ENCODE data around the gene MAPK4.
"Not testable (repeated sequence)": the region's sequence is repeated elsewhere in the genome, so short reads cannot be mapped to it uniquely, and the experiment has no call there.

Gene MAPK4

DNA sequence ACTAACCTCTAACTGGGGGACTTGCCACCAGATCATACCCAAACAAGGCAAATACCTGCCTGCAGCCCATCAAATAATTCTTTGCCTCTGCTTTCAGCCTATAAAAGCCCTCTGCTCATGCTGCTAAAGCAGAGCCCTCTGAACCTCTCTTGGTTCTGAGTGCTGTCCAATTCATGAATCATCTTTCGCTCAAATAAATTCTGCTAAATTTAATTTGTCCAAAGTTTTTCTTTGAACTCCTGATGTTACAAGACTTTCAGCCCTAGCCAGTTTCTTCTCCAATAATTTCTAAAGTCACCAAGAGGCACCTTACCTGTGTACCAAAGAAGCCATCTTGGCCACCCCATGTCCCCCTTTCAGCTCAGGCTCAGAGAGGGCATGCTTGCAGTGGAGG, 188.0 kb downstream of the MAPK4 start:
- DNase-seq (ENCODE audit: insufficient read length, low spot score) (no peak), FAIRE-seq (no peak)

DNA sequence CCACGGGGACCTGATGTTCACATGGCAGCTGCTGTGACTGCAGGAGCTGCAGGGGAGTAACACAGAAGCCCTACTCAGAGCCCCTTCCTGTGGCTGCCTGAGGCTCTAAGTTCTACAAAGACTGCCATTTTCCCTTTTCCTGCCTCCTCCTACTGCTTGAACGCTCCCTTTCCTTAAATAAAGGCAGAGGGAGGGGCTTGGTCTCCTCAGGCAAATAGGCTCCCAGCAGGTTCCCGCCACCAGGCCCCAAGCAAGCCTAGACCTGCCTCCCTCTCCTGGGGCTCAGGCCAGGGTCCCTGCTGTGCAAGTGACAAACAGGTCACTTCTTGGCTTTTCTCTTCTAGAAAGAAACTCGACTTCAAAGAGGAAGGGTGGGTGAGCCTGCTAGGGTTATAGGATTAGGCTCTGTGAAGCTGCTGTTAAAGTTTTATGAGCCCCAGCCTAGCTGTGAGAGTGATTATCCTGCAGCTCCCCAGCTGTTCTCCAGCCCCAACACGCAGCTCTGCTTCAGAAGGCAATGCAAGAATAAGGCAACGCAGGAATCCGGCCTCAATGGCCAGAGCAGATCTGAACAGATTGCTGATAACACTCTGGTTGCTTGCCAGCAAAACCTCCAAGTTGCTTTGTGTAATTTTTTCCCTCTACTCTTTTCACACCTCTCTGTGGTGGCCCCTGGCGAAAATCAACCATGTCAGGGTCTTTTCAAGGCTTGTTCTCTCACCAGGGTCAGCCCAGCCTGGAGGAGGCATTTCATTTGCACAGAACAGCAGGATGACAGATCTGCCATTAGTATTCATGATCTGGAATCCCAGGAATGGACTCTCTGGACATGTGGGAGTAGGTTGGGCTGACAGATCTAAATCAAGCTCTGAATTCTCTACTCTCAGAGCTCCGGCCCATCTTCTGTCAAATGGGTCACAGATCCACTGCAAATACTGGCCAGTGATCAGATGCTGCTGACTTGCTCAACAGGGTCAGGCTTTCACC, 188.6 kb downstream of the MAPK4 start:
- DNase-seq (ENCODE audit: insufficient read length, low spot score): no peak

DNA sequence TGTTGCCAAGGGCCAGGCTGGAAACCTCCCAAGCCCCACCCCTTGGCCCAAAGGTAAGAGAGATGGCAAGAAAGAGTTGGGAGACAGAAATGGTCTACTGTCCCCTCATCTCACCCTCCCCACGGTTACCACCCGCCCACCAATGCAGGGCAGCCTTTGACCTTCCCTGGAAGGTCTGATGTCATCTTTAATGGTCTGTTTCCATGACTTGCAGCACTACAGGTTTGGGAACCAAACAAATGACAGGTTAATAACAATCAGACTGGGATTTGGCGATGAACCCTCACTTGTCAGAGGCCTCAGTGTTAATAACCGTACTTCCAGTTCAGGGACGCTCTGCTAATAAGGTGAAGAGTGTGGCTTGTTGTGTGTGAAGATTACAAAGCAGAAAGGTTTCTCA, 189.5 kb downstream of the MAPK4 start:
- no peak for FAIRE-seq

More for the DNA sequence above, 188.6 kb downstream of the MAPK4 start:
- FAIRE-seq: no peak

DNA sequence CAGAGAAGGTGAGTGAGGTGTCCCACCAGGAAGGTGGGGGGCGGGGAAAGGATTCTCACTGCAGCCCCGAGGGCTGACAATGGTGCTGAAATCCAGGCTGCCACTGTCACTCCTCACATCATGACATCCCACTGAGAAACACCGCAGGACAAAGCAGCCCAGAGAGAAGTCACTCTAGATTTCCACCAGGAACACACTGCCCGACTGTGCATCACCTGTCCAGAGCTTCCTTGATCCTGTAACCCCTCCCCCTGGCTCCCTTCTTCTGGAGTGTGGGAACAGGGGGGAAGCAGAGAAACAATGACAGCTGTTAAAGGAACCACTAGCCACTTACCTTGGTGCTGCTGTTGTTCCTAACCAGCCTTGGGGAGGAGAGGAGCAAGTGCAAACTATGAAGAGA, 190.1 kb downstream of the MAPK4 start:
- no peak for DNase-seq (ENCODE audit: insufficient read length, low spot score)
- no peak for FAIRE-seq

More for the DNA sequence above, 189.5 kb downstream of the MAPK4 start:
- no peak for DNase-seq (ENCODE audit: insufficient read length, low spot score)

DNA sequence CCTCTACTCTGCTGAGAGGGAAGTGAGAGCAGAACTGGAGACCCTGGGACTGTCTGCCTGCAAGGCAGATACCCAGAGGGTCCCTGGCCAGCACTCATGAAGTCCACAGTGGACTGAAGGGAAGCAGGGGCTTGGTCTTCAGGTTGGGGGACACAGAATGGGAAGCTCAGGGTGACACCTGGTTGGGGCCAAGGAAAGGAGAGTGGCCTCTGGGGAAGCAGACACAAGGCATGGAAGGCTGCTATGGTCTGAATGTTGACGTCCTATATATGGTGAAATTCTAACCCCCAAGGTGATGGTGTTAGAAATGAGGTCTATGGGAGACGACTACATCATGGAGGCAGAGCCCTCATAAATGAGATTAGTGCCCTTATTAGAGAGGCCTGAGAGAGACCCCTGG, 190.7 kb downstream of the MAPK4 start:
- no peak for DNase-seq (ENCODE audit: insufficient read length, low spot score)
- FAIRE-seq: no peak

DNA sequence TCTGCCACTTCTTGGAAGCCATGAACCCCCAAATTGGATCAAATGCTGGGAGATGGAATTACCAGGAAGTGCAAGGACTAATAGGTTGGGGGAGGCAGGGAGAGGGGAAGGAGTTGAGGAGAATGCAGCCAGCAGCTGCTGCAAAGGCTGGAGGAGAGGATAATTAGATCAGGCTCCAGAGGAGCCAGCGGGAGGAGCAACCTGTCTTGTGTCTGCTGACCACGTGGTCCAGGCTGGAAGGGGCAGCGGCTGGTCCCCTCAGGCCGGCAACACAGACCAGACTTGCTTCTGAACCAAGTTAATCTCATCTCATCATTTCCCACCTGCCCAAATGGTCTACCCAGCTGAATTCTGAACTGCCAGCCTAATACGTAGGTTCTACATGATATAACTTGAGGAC, 191.6 kb downstream of the MAPK4 start:
- FAIRE-seq: no peak
- DNase-seq (ENCODE audit: insufficient read length, low spot score): no peak

DNA sequence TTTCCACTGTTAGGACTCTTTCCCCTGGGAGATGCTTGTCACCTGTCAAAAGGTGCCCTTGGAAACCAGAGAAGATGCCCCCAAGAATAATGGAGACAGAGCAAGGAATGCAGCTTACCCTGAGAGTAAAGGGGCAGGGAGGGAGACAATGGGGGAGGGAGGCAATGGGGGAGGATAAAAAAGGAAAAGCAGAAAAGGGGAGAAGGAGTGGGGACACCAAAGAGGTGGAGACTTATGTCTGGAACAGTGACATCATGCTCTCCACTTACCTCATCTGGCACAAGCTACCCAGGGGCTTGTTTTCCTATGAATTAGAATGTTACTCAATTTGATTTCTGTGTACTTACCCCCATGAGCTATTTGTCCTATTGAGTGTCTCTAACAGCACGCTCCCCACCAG, 192.1 kb downstream of the MAPK4 start:
- DNase-seq (ENCODE audit: insufficient read length, low spot score): no peak
- no peak for FAIRE-seq

DNA sequence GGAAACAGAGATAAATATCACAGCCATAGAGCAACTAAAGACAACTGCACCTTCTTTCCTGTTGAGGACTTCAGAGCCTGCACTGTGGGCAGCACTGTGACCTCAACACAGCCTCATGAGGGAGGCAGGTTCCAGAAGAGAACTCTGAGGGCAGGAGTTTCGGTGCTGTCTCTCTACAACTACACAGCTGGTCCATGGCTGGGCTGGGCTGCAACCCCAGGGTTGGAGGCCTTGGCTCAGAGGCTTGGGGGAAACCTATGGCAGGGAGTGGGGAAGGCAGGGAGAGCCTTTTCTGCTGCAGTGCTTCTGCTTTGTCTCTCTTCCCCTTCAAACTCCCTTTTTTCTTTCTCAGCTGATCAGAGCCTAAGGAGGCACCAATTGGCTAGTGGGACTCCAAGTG, 193.4 kb downstream of the MAPK4 start:
- DNase-seq (ENCODE audit: insufficient read length, low spot score) (no peak), FAIRE-seq (no peak)

DNA sequence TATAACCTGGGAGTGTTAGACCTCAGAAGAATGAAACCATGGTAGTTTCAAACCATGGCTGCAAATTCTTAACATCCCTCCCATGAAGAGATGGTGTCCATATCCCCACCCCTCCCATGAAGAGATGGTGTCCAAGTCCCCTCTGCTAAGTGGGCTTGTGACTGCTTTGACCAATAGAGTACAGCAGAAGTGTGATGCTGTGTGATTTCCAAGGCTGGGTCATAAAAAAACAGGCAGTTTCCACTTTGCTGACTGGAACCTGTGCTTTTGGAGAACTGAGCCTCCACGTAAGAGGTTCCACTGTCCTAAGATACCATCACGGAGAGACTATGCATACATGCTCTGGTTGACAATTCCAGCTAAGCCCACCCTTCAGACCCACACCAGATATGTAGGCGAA, 194.4 kb downstream of the MAPK4 start:
- DNase-seq (ENCODE audit: insufficient read length, low spot score) (no peak), FAIRE-seq (no peak)

DNA sequence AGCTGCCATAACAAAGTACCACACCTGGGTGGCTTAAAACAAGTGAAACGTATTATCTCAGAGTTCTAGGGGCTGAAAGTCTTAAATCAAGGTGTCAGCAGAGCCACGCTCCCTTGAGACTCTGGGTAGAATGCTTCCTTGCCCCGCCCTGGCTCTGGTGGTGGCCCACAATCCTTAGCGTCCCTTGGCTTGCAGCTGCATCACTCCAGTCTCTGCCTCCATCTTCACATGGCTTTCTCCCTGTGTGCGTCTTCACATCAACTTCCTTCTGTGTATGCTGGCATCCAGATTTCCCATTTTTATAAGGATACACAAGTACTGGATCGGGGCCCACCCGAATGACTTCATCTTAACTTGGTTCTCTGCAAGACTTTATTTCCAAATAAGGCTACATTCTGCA, 197.5 kb downstream of the MAPK4 start:
- FAIRE-seq: no peak

DNA sequence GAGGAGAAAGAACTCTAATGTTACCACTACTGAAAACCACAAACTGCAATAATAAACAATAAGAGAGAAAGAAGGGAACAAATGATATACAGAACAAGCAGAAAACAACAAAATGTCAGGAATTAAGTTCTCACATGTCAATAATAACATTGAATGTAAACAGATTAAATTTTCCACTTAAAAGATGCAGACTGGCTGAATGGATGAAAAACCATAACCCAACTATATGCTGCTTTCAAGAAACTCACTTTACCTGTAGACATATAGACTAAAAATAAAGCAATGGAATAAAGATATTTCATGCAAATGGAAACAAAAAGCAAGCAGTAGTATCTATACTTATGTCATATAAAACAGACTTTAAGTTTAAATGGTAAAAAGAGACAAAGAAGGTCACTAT, 209.6 kb downstream of the MAPK4 start:
- no peak for DNase-seq (ENCODE audit: insufficient read length, low spot score)
- no peak for FAIRE-seq

More for the DNA sequence above, 197.5 kb downstream of the MAPK4 start:
- no peak for DNase-seq (ENCODE audit: insufficient read length, low spot score)

DNA sequence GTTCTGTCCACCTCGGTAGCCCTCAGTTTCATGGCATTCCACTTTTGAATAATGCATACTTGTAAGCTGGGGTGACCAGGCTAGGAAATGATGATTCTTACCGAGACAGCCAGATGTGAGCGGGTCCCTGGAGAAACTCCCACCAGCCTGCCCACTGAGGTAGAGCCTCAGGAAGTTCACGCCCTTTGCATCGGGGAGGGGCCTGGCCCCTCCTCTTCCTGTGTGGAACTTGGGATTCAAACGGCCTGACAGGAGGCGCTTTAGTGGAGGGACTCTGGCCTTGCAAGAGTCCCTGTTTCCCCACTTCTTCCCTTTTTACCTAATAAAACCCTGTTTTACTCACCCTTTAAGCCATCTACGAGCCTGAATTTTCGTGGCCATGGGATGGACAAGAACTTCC, 215.3 kb downstream of the MAPK4 start:
- DNase-seq (ENCODE audit: insufficient read length, low spot score): no peak
- FAIRE-seq: no peak

DNA sequence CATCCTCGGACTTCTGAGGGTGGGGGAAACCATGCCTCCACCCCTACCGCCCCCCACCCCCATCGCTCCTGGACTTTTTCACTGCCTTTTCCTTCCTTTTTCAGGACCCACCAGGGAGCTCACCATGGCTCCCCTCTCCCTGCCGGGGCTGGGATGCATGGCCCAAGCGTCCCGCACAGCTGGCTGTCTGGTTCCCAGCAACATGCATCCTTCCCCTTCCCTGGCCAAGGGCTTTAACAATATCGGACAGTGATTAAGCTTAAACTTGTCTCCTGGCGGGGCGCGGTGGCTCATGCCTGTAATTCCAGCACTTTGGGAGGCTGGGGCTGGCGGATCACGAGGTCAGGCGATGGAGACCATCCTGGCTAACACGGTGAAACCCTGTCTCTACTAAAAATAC, 215.8 kb downstream of the MAPK4 start:
- FAIRE-seq (no peak), DNase-seq (ENCODE audit: insufficient read length, low spot score) (no peak)

DNA sequence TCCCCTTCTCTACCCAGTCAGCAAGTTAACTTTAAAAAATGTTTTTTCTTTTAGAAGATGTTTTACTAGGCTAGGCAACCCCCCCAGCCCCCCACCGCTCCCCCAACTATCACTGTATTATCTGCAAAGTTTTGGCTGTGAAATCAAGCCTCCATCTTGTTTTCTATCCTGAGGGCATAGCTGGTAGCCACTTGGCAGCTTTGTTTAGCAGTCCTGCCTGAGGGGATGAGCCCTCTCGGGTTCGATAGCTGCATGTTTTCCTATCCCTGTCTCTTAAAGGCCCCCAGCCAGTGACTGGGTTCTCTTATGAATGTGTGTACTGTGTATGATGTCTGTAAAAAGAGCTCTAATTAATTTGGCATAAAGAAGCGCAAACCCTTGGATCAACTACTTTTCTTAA, 216.5 kb downstream of the MAPK4 start:
- no peak for FAIRE-seq

DNA sequence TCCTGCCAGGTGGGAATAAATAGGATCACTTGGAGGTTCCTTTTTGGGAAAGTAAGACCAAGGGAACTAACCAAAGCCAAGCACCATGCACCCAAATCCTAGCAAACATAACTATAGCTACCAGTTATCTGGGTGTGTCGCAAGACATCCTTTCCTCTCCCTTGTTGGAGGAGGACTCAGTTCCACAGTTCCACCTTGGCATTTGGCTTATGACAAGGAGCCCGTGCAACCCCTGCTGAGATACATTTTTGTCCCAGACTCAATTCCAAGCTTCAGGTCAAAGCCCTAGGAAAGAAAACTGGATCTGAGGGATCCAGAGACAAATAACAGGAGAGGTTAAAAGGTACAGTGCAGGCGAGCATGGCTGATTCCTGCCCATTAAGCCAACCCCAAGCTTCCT, 219.1 kb downstream of the MAPK4 start:
- FAIRE-seq; DNase-seq (ENCODE audit: insufficient read length, low spot score): not testable (repeated sequence)

More for the DNA sequence above, 216.5 kb downstream of the MAPK4 start:
- no peak for DNase-seq (ENCODE audit: insufficient read length, low spot score)
